HEK293 (cell line): ENCODE data around the gene SYNE2.

Experiments
- ELK4 ChIP-seq: IDR thresholded peaks from 2 replicates; pipeline ENCODE4 v1.6.1; 2011; ENCODE audit warnings: mild to moderate bottlenecking, low read depth, low read length, borderline replicate concordance
- REST ChIP-seq: fragments of 450-650 bp; formaldehyde crosslinking; IDR thresholded peaks from 2 replicates; pipeline ENCODE4 v1.5.1; 2016; ENCODE audit warnings: missing biosample characterization, missing genetic modification characterization
- ZBTB21 ChIP-seq: fragments of 450-650 bp; formaldehyde crosslinking; IDR thresholded peaks from 2 replicates; pipeline ENCODE4 v1.5.1; 2017; ENCODE audit warnings: missing biosample characterization, missing genetic modification characterization
- ZBTB48 ChIP-seq: fragments of 450-650 bp; formaldehyde crosslinking; IDR thresholded peaks from 2 replicates; pipeline ENCODE4 v1.5.1; 2016; ENCODE audit warnings: missing biosample characterization, missing genetic modification characterization
- ZNF24 ChIP-seq: fragments of 450-650 bp; formaldehyde crosslinking; IDR thresholded peaks from 2 replicates; pipeline ENCODE4 v1.5.1; 2016; ENCODE audit warnings: missing biosample characterization, missing genetic modification characterization
- TF ChIP-seq, protein P1 (sequence below): fragments of 450-650 bp; formaldehyde crosslinking; conservative IDR thresholded peaks from 2 replicates; pipeline ENCODE4 v1.5.1; 2016; ENCODE audit warnings: low read depth, missing biosample characterization, missing genetic modification characterization
- TF ChIP-seq, protein P2 (sequence below): fragments of 450-650 bp; formaldehyde crosslinking; IDR thresholded peaks from 2 replicates; pipeline ENCODE4 v1.5.1; 2016; ENCODE audit warnings: missing biosample characterization, missing genetic modification characterization, low read depth
- TF ChIP-seq, protein P3 (sequence below): fragments of 450-650 bp; formaldehyde crosslinking; IDR thresholded peaks from 2 replicates; pipeline ENCODE4 v1.5.1; 2016; ENCODE audit warnings: missing biosample characterization, missing genetic modification characterization

DNA sequence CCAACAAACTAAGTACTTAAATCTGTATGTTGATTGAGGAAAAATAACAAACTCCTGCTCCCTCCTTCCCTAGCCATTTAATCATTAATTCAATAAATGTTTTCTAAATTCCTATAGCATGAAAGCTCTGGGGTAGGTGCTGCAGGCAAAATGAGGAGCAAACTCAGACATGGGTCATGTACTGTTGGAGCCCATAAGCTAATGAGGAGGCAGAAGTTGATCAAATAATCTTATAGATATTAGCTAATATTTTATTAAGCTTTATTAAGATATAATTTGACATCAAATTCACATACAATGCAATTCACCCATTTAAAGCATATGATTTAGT is 70.6 kb downstream of the SYNE2 start:
- no peak for TF ChIP-seq ELK4
- TF ChIP-seq, protein P1, sequence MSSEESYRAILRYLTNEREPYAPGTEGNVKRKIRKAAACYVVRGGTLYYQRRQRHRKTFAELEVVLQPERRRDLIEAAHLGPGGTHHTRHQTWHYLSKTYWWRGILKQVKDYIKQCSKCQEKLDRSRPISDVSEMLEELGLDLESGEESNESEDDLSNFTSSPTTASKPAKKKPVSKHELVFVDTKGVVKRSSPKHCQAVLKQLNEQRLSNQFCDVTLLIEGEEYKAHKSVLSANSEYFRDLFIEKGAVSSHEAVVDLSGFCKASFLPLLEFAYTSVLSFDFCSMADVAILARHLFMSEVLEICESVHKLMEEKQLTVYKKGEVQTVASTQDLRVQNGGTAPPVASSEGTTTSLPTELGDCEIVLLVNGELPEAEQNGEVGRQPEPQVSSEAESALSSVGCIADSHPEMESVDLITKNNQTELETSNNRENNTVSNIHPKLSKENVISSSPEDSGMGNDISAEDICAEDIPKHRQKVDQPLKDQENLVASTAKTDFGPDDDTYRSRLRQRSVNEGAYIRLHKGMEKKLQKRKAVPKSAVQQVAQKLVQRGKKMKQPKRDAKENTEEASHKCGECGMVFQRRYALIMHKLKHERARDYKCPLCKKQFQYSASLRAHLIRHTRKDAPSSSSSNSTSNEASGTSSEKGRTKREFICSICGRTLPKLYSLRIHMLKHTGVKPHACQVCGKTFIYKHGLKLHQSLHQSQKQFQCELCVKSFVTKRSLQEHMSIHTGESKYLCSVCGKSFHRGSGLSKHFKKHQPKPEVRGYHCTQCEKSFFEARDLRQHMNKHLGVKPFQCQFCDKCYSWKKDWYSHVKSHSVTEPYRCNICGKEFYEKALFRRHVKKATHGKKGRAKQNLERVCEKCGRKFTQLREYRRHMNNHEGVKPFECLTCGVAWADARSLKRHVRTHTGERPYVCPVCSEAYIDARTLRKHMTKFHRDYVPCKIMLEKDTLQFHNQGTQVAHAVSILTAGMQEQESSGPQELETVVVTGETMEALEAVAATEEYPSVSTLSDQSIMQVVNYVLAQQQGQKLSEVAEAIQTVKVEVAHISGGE (tag by site-specific recombination): no peak
- TF ChIP-seq, protein P2, sequence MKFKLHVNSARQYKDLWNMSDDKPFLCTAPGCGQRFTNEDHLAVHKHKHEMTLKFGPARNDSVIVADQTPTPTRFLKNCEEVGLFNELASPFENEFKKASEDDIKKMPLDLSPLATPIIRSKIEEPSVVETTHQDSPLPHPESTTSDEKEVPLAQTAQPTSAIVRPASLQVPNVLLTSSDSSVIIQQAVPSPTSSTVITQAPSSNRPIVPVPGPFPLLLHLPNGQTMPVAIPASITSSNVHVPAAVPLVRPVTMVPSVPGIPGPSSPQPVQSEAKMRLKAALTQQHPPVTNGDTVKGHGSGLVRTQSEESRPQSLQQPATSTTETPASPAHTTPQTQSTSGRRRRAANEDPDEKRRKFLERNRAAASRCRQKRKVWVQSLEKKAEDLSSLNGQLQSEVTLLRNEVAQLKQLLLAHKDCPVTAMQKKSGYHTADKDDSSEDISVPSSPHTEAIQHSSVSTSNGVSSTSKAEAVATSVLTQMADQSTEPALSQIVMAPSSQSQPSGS (tag by site-specific recombination): no peak
- TF ChIP-seq ZNF24 (tag by site-specific recombination): no peak
- TF ChIP-seq REST: no peak
- no peak for TF ChIP-seq ZBTB21 (tag by site-specific recombination)
- no peak for TF ChIP-seq ZBTB48 (tag by site-specific recombination)
- TF ChIP-seq, protein P3, sequence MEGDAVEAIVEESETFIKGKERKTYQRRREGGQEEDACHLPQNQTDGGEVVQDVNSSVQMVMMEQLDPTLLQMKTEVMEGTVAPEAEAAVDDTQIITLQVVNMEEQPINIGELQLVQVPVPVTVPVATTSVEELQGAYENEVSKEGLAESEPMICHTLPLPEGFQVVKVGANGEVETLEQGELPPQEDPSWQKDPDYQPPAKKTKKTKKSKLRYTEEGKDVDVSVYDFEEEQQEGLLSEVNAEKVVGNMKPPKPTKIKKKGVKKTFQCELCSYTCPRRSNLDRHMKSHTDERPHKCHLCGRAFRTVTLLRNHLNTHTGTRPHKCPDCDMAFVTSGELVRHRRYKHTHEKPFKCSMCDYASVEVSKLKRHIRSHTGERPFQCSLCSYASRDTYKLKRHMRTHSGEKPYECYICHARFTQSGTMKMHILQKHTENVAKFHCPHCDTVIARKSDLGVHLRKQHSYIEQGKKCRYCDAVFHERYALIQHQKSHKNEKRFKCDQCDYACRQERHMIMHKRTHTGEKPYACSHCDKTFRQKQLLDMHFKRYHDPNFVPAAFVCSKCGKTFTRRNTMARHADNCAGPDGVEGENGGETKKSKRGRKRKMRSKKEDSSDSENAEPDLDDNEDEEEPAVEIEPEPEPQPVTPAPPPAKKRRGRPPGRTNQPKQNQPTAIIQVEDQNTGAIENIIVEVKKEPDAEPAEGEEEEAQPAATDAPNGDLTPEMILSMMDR (tag by site-specific recombination): no peak
